Measurements from ENCODE around the gene DOLK.
"Not testable (repeated sequence)": the region's sequence is repeated elsewhere in the genome, so short reads cannot be mapped to it uniquely, and the experiment has no call there.

Gene DOLK

GRCh38 chr9:128947527-128948301, at the start of gene DOLK, which contains the start of gene NUP188:
Gene DOLK, minus strand, starts transcription at chr9:128947603. Its CDS starts 300 bp downstream, at chr9:128947303.
Gene NUP188, plus strand, starts transcription at chr9:128947699. Its CDS starts 21 bp downstream, at chr9:128947720.
- in situ Hi-C loops (cut with MboI; ENCODE audit: low pct_unique_long_range_greater_than_20kb, low sequenced_read_pairs), result no loop called here
- DNase-seq, result peak; percentile 92

DNA sequence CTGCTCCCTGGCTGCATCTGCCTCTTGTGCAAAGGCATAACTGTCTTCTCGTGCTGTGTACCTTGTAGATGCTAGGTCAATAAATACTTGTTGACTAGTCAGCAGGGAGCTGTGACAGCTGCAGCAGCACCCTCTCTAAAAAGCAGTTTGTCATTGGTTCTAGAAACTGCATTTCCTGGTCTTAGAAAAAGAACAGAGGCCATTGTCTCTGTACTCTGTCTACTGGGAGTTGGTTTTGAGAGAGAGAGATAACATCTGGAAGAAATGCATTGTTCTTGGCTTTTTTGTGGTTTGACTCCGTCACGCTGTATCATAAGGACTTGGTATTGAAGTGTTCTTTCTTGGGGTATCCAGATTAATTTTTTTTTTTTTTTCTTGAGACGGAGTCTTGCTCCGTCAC, 48.4 kb upstream of the DOLK start:
- in situ Hi-C loops (cut with MboI; ENCODE audit: low pct_unique_long_range_greater_than_20kb, low sequenced_read_pairs), result no loop called here
- DNase-seq, result no peak

DNA sequence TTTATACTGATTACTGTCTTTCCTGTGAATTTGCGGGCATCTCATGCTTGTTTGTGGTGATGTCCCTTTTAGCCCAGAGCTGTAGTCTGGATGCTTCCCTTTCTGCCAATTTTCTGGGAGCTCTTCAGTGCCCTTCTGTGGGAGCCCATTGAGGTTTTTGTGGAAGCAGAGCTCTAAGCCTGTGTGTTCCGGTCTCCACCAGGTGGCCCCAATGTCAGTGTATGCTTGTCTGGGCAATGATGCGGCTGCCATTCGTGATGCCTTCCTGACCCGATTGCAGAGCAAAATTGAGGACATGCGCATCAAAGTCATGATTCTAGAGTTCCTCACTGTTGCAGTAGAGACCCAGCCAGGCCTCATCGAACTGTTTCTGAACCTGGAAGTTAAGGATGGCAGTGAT, 45.6 kb upstream of the DOLK start:
- in situ Hi-C loops (cut with MboI; ENCODE audit: low pct_unique_long_range_greater_than_20kb, low sequenced_read_pairs), result no loop called here
- no peak for DNase-seq

DNA sequence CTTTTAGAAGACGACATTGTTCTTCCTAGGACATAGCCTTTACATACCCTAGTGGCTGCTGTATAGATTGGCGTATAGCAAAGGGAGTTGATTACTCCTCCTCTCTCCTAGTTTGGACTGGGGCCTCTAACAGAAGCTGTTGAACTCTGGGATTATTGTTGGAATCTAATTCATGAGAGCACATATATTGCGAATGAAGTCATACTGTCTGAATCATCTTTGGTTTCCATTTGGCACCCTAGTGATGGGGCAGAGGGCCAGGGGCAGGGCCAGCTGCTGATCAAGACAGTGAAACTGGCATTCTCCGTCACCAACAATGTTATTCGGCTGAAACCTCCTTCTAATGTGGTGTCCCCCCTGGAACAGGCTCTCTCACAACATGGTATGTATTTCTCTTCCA, 40.4 kb upstream of the DOLK start:
- no peak for DNase-seq
- in situ Hi-C loops (cut with MboI; ENCODE audit: low pct_unique_long_range_greater_than_20kb, low sequenced_read_pairs), result no loop called here

DNA sequence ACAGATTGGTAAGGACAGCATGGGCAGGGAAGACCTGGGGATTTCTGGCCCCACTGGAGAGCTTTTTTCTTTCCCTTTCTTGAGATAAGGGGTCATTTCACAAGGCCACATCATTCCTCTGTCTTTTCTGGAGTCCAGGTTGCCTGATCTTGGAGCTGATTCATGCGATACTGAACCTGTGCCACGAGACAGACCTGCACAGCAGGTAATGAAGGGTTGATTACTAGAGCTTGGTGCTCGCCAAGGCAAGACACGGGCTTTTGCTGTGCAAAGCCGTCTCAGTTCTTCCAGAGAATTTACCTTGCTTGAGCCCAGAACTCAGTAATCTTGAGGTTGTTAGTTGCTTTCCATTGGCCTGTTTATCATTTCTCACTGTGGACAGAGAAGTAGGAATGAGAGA, 39.3 kb upstream of the DOLK start:
- no peak for DNase-seq
- in situ Hi-C loops (cut with MboI; ENCODE audit: low pct_unique_long_range_greater_than_20kb, low sequenced_read_pairs), result no loop called here

DNA sequence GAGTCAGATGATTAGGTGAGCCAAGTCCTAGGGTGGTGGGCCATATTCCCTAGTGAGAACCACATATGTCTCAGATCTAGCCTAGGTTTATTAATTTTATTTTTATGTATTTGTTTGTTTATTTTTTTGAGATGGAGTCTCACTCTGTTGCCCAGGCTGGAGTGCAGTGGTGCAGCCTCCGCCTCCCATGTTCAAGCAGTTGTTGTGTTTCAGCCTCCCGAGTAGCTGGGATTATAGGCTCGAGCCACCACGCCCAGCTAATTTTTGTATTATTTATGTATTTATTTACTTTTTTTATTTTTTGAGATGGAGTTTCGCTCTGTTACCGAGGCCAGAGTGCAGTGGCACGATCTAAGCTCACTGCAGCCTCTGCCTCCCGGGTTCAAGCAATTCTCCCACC, 36.1 kb upstream of the DOLK start:
- no peak for DNase-seq
- in situ Hi-C loops (cut with MboI; ENCODE audit: low pct_unique_long_range_greater_than_20kb, low sequenced_read_pairs), result no loop called here

- in situ Hi-C loops (cut with MboI; ENCODE audit: low pct_unique_long_range_greater_than_20kb, low sequenced_read_pairs), result no loop called here
These were observed 31.7 kb upstream of the DOLK start for GRCh38 chr9:128979111-128979510.

GRCh38 chr9:128972956-128973355, 25.6 kb upstream of the DOLK start:
- no peak for DNase-seq
- in situ Hi-C loops (cut with MboI; ENCODE audit: low pct_unique_long_range_greater_than_20kb, low sequenced_read_pairs), result no loop called here

More at GRCh38 chr9:128979111-128979510, 31.7 kb upstream of the DOLK start:
- DNase-seq, result no peak

DNA sequence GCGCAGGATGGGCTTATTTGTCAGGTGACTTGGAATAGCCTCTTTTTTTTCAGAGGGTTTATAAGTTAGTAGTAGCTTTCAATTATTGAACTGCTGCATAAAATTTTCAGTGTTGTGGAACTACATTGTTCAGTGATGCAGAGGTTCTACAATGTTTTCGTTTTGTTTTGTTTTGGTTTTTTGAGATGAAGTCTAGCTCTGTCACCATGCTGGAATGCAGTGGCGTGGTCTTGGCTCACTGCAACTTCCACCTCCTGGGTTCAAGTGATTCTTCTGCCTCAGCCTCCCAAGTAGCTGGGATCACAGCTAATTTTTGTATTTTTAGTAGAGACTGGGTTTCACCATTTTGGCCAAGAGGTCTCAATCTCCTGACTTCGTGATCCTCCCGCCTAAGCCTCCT, 22.1 kb upstream of the DOLK start:
- in situ Hi-C loops (cut with MboI; ENCODE audit: low pct_unique_long_range_greater_than_20kb, low sequenced_read_pairs), result no loop called here

DNA sequence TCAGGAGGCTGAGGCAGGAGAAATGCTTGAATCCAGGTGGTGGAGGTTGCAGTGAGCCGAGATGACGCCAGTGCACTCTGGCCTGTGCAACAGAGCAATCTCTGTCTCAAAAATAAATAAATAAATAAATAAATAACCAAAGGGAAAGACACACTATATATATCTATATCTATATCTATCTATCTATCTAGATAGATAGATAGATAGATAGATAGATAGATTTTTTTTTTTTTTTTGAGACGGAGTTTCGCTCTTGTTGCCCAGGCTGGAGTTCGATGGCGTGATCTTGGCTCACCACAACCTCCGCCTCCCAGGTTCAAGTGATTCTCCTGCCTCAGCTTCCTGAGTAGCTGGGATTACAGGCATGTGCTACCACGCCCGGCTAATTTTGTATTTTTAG, 14.0 kb upstream of the DOLK start:
- DNase-seq; in situ Hi-C loops (cut with MboI; ENCODE audit: low pct_unique_long_range_greater_than_20kb, low sequenced_read_pairs): not testable (repeated sequence)

More for the DNA sequence above, 22.1 kb upstream of the DOLK start:
- DNase-seq, result no peak

- in situ Hi-C loops (cut with MboI; ENCODE audit: low pct_unique_long_range_greater_than_20kb, low sequenced_read_pairs), result no loop called here
- DNase-seq, result no peak
These were observed 201 bp downstream of the DOLK start for GRCh38 chr9:128947277-128947526.

DNA sequence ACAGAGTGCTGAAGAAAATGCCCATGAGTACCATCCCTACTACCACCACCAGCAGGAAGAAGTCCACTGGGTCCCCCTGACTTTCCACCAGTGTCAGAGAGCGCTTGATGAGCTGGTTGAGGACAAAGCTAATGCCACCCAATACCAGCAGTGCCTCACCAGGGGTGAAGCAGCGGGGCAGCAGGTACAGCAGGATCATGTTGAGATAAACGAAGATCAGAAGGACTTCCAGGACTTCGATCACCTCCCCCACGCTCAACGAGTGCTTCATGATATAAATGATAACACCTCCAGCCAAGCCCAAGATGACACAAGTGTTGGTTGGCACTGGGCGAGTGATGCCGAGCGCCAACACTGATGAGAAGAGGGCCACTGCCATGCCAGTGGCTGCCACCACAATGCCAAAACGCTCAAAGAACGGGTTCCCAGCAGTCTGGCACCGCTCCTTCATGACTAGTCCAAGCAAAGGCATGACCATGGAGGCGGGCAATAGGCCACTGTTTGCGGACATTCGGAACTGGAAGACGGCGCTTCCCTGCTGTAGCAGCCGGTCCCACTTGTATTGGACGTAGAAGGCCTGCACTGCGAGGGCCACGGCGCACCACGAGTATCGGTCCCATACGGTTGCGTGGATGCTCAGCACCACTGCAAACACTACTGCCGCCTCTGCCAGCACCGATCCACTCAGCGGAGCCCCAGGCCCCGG, 679 bp downstream of the DOLK start:
- DNase-seq, result no peak
- in situ Hi-C loops (cut with MboI; ENCODE audit: low pct_unique_long_range_greater_than_20kb, low sequenced_read_pairs), result no loop called here

DNA sequence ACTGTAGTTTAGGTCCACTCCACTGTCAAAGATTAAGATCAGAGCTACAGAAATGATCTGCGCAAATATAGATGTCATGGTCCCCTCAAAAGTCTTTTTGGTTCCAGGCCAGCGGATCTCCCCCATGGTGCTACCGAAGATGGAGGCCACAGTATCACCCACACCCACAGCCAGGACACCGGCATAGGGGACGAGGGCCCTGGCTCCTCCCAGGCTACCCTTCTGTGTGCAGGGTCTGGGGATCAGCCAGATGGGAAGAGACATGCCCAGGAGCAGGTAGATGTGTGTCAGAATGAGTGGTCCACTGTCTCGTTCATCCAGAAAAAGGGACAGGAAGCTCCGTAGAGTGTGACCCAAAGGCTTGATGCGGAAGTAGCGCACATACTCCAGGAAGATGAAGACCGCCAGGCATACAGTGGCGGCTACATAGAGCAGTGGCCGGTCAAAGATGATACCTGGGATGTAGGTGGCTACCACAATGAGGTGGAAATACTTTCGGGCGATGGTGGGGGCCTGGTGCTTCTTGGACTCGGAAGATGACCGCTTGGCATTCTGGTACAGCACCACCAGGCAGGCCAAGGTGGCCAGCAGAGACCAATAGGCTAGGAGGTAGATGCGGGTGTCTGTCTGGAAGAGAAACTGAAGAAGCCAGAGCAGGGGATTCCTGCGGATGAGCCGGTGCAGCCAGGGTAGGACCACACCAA, 1.5 kb downstream of the DOLK start:
- no peak for DNase-seq
- in situ Hi-C loops (cut with MboI; ENCODE audit: low pct_unique_long_range_greater_than_20kb, low sequenced_read_pairs), result no loop called here

DNA sequence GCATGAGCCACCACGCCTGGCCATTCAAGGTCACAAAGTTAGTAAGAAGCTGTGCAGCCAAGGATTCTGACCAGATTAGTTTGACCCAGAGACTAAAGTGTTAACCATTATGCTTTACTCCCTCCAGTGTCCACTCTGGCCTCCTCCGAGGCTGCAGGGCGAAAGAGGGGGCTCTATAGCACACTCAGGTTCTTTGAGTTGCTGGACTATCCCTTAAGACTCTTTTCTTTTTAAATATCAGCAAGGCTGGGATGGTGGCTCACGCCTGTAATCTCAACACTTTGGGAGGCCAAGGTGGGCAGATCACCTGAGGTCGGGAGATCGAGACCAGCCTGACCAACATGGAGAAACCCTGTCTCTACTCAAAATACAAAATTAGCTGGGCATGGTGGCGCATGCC, 2.4 kb downstream of the DOLK start:
- in situ Hi-C loops (cut with MboI; ENCODE audit: low pct_unique_long_range_greater_than_20kb, low sequenced_read_pairs), result not testable (repeated sequence)

DNA sequence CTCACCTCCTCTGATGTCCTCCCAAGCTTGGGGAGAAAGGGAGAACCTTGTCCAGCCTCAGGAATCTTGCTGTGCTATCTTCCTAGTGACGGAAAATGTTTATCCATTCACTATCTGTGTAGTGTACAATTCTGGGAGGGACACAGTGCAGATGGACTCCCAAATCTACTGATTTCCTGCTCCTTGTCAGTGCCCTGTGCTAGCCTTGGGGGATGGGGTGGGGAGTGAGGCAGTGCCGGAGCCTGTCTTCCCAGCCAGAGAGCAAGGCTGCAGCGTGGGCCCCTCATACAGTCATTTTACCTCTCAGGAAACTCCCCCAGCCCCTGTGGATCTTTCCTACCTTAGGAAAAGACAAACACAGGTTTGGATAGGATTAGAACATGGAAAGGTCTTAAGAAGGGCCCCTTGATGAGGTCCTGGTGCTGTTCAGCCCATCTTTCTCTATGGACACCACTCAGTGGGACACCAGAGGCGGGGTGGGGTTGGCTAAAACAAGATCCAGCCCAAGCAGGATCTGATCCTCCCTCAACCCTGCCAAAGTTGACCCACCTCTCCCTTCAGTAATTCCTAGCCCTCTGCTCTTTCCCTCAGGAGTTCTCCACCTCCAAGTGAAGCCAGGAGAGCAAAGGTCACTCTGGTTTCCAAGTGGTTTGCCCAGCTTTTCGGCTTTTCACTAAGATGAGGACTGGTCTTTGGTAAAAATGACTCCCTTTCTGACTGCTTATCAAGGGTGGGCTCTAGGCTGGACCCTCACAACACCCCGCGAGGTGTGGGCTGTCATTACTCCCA, 3.4 kb downstream of the DOLK start:
- in situ Hi-C loops (cut with MboI; ENCODE audit: low pct_unique_long_range_greater_than_20kb, low sequenced_read_pairs), result no loop called here

More for the DNA sequence above, 2.4 kb downstream of the DOLK start:
- not testable (repeated sequence) for DNase-seq

GRCh38 chr9:128940946-128941755, 6.3 kb downstream of the DOLK start:
- DNase-seq, result no peak
- in situ Hi-C loops (cut with MboI; ENCODE audit: low pct_unique_long_range_greater_than_20kb, low sequenced_read_pairs), result no loop called here

More for the DNA sequence above, 3.4 kb downstream of the DOLK start:
- DNase-seq, result no peak

DNA sequence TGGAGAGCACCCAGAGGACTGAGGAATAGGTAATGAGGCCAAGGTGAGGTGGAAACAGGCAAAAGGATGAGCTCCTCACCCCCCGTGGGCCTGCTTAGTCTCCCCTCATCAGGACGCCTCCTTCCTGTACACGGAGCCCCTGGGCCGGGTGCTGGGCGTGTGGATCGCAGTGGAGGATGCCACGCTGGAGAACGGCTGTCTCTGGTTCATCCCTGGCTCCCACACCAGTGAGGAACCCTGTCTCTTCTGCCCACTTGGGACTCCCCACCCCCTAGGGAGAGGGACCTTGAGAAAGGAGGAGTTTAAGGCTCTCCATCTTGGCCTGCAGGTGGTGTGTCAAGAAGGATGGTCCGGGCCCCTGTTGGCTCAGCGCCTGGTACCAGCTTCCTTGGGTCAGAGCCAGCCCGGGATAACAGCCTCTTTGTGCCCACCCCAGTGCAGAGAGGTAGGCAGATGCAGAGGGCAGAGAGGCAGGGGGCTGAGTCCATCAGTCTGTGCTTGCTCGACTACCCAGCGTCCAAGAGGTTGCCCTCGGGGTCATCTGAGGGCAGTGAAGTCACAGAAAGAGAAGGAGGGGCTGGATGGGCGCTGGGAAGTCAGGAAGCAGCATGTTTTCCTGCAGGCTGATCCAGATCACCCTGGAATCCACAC, 7.0 kb downstream of the DOLK start:
- in situ Hi-C loops (cut with MboI; ENCODE audit: low pct_unique_long_range_greater_than_20kb, low sequenced_read_pairs), result no loop called here
- no peak for DNase-seq

All from KBM-7 (cell line).